Type B pancreatic cell (in vitro differentiated cells): ENCODE data around the gene MRPL53. TPM values are rescaled to one million over a fixed set of nuclear protein-coding genes. Genes with fewer than 3 reads are reported as not detected.
"Not testable (repeated sequence)": the region's sequence is repeated elsewhere in the genome, so short reads cannot be mapped to it uniquely, and the experiment has no call there.

Source experiments
- DNase-seq: peaks from one replicate; pipeline ENCODE4 v3.0.0; 2021; ENCODE audit warnings: mixed read lengths; ENCODE audit not compliant: unreplicated experiment; ENCODE audit errors: extremely low spot score
- H3K27ac Mint-ChIP-seq: 2 replicates; pipeline ENCODE4 v1.8.0; 2021; ENCODE audit warnings: mild to moderate bottlenecking, mixed read lengths
- H3K27me3 Mint-ChIP-seq: 2 replicates; pipeline ENCODE4 v1.8.0; 2021; ENCODE audit warnings: mixed read lengths
- H3K36me3 Mint-ChIP-seq: 2 replicates; pipeline ENCODE4 v1.8.0; 2021; ENCODE audit warnings: mixed read lengths
- H3K4me1 Mint-ChIP-seq: one replicate; pipeline ENCODE4 v1.8.0; 2021; ENCODE audit warnings: mixed read lengths; ENCODE audit not compliant: unreplicated experiment
- H3K4me3 Mint-ChIP-seq: 2 replicates; pipeline ENCODE4 v1.8.0; 2021; ENCODE audit warnings: mild to moderate bottlenecking, mixed read lengths
- H3K9me3 Mint-ChIP-seq: 2 replicates; pipeline ENCODE4 v1.8.0; 2021; ENCODE audit warnings: mixed read lengths
- total RNA-seq: library from RNA; stranded (reverse); gene quantifications from 2 replicates; pipeline ENCODE4 v1.2.1, GENCODE V29; 2021; ENCODE audit warnings: low replicate concordance
- TF ChIP-seq, protein P1 (sequence below): fragments of 200-600 bp; sonication (generic); conservative IDR thresholded peaks from 2 replicates; pipeline ENCODE4 v1.5.0; 2021; ENCODE audit warnings: antibody characterized with exemption, mild to moderate bottlenecking

The MRPL53 gene
- total RNA-seq, 1 donor from 2014 or later: 76.1 TPM

DNA sequence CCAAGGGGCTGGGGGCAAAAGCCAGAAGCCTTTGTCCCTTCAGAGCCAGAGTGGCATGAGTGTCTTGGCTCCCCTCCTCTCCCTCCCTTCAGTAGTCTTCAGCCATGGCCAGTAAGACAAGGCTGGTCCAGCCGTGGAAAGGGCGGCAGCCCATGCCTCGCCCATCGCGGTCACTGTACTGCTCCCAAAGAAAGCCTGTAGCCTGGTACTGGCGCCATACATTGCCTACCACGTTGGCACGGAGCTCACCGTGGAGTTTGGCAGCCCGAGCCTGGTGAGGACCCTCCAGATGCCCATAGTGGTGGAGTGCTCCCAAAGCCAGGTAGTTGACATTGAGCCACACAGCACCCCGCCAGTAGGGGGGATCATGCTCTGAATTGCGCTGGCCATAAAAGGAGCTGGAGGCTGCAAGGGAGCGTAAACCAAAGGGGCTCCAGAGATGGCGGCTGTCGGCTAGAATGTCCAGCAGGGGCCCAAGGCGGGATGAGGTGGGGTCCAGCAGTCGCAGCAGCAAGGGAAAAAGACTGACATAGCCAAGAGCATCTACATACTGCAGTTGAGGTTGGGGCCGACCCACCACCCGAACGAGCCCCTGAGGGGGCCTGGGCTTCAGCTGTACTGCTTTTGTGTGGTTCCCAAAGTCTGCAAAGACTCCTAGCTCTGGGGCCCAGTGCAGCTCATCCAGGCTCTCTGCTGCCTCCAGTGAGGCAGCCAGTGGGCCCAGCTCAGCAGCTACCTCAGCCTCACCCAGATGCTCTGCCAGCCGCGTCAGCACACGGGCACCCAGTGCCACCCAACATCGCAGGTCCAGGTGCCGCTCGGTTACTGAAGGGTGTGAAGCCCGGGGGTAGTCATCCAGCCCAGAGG is 11.1 kb downstream of the MRPL53 start:
- H3K4me1 Mint-ChIP-seq: peaks cover 22% of the 10 kb centered on the region
- H3K9me3 Mint-ChIP-seq: no peaks in the 10 kb centered on the region
- H3K27me3 Mint-ChIP-seq: peaks cover 4% of the 10 kb centered on the region
- no peak overlapping the region for H3K27ac Mint-ChIP-seq
- H3K36me3 Mint-ChIP-seq: peaks cover 7% of the 10 kb centered on the region
- TF ChIP-seq, protein P1, sequence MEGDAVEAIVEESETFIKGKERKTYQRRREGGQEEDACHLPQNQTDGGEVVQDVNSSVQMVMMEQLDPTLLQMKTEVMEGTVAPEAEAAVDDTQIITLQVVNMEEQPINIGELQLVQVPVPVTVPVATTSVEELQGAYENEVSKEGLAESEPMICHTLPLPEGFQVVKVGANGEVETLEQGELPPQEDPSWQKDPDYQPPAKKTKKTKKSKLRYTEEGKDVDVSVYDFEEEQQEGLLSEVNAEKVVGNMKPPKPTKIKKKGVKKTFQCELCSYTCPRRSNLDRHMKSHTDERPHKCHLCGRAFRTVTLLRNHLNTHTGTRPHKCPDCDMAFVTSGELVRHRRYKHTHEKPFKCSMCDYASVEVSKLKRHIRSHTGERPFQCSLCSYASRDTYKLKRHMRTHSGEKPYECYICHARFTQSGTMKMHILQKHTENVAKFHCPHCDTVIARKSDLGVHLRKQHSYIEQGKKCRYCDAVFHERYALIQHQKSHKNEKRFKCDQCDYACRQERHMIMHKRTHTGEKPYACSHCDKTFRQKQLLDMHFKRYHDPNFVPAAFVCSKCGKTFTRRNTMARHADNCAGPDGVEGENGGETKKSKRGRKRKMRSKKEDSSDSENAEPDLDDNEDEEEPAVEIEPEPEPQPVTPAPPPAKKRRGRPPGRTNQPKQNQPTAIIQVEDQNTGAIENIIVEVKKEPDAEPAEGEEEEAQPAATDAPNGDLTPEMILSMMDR: peak; percentile 47
- no peak for DNase-seq
- peak overlapping the region; percentile 72 for H3K4me3 Mint-ChIP-seq

DNA sequence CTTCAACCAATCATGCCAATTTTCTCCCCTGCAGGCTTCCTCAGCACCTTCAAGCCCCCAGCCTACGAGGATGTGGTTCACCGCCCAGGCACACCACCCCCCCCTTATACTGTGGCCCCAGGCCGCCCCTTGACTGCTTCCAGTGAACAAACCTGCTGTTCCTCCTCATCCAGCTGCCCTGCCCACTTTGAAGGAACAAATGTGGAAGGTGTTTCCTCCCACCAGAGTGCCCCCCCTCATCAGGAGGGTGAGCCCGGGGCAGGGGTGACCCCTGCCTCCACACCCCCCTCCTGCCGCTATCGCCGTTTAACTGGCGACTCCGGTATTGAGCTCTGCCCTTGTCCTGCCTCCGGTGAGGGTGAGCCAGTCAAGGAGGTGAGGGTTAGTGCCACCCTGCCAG is 12.3 kb downstream of the MRPL53 start:
- H3K27ac Mint-ChIP-seq: peak overlapping the region; percentile 48
- not testable (repeated sequence) for H3K27me3 Mint-ChIP-seq, DNase-seq, H3K9me3 Mint-ChIP-seq, H3K36me3 Mint-ChIP-seq
- H3K4me1 Mint-ChIP-seq: peaks cover 26% of the 10 kb centered on the region
- peak overlapping the region; percentile 95 for H3K4me3 Mint-ChIP-seq

DNA sequence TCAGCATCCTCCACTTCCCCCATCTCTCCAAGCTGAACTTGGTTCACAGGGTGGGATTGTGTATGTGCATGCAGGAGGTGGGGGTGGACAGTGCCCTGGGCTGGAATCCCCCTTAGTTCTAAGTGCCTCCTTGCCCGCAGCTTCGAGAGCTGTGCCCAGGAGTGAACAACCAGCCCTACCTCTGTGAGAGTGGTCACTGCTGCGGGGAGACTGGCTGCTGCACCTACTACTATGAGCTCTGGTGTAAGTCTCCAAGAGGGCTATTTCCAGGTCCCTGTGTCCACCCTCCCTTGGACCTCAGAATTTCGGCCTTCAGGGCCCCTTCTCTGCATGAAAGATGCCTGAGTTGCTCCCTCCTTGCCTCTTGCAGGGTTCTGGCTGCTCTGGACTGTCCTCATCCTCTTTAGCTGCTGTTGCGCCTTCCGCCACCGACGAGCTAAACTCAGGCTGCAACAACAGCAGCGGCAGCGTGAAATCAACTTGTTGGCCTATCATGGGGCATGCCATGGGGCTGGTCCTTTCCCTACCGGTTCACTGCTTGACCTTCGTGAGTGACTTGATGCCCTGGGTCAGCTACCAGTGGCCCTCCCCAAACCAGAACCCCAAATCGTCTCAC is 12.9 kb downstream of the MRPL53 start:
- not testable (repeated sequence) for H3K9me3 Mint-ChIP-seq, H3K36me3 Mint-ChIP-seq, DNase-seq, H3K27me3 Mint-ChIP-seq
- H3K27ac Mint-ChIP-seq: peak overlapping the region; percentile 93
- H3K4me3 Mint-ChIP-seq: peak overlapping the region; percentile 95
- H3K4me1 Mint-ChIP-seq: peaks cover 31% of the 10 kb centered on the region

DNA sequence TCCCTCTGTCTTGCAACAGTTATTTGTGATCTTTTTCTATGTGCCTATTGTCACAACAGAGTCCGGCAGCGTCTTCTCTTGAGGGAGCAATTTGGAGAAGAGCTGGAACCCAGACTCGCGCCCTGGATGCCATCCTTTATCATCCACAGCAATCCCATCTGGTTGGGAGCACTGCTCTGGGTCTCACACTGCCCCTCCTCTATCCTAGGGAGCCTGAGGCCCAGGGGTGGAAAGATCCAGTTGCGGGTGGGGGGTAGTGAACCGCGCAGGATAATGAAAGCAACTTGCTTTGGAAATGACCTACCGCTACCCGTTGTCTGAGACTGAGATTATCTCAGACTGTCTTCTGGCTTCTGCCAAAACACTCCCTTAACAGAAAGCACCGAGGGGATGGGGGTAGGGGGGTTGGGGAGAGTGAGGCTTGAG is 13.5 kb downstream of the MRPL53 start:
- Mint-ChIP-seq H3K9me3 (no peaks in the 10 kb centered on the region), H3K4me1 (peaks cover 31% of the 10 kb centered on the region), H3K36me3 (peaks cover 7% of the 10 kb centered on the region), H3K27ac (peak overlapping the region; percentile 93), H3K4me3 (peak overlapping the region; percentile 95), H3K27me3 (peaks cover 4% of the 10 kb centered on the region)
- TF ChIP-seq, protein P1: no peak
- no peak for DNase-seq

GRCh38 chr2:74458132-74458937 is 14.1 kb downstream of the MRPL53 start, which contains the start of gene WBP1:
WBP1 (plus strand) TSS chr2:74458438; CDS start chr2:74458603, 165 bp downstream.
- peaks cover 31% of the 10 kb centered on the region for H3K4me1 Mint-ChIP-seq
- H3K4me3 Mint-ChIP-seq: peak within 1 kb of the TSS; percentile 95
- H3K36me3 Mint-ChIP-seq: peaks cover 7% of the 10 kb centered on the region
- H3K9me3 Mint-ChIP-seq: no peaks in the 10 kb centered on the region
- H3K27me3 Mint-ChIP-seq: peaks cover 4% of the 10 kb centered on the region
- peak within 1 kb of the TSS; percentile 93 for H3K27ac Mint-ChIP-seq
- peak; percentile 98 for DNase-seq
- TF ChIP-seq, protein P1: no peak

GRCh38 chr2:74457549-74458131 is 14.8 kb downstream of the MRPL53 start:
- H3K4me1 Mint-ChIP-seq: peaks cover 31% of the 10 kb centered on the region
- H3K4me3 Mint-ChIP-seq: peak overlapping the region; percentile 95
- TF ChIP-seq, protein P1: no peak

More at GRCh38 chr2:74457549-74458131, 14.8 kb downstream of the MRPL53 start:
- H3K27me3 Mint-ChIP-seq: peaks cover 7% of the 10 kb centered on the region
- H3K27ac Mint-ChIP-seq: peak overlapping the region; percentile 93
- H3K9me3 Mint-ChIP-seq: no peaks in the 10 kb centered on the region
- H3K36me3 Mint-ChIP-seq: peaks cover 4% of the 10 kb centered on the region
- peak; percentile 83 for DNase-seq
